OCI-LY1 (cell line): ENCODE results near the gene RNPS1.

Source experiments
- H2AFZ ChIP-seq: fragments of 200-600 bp; sonication (generic), shearing (Covaris generic); 2 replicates; pipeline ENCODE4 v1.6.0; 2014; ENCODE audit warnings: antibody characterized with exemption, mild to moderate bottlenecking, low read length
- H3F3A ChIP-seq: fragments of 200-600 bp; sonication (generic), shearing (Covaris generic); 2 replicates; pipeline ENCODE4 v1.6.0; 2014; ENCODE audit warnings: mild to moderate bottlenecking, antibody characterized with exemption, low read length, moderate library complexity; ENCODE audit not compliant: insufficient read depth
- H3K27ac ChIP-seq: fragments of 200-600 bp; sonication (generic); 2 replicates; pipeline ENCODE4 v1.5.1; 2014; ENCODE audit warnings: low read length, mixed run types, mild to moderate bottlenecking, low read depth; ENCODE audit not compliant: poor library complexity, severe bottlenecking
- H3K27me3 ChIP-seq: fragments of 200-600 bp; sonication (generic); 2 replicates; pipeline ENCODE4 v1.6.0; 2014; ENCODE audit warnings: antibody characterized with exemption, mild to moderate bottlenecking, low read length, moderate library complexity; ENCODE audit not compliant: insufficient read depth
- H3K36me3 ChIP-seq: fragments of 200-600 bp; sonication (generic); 2 replicates; pipeline ENCODE4 v1.6.1; 2014; ENCODE audit warnings: mild to moderate bottlenecking, antibody characterized with exemption, low read length, moderate library complexity, mixed read lengths; ENCODE audit not compliant: insufficient read depth
- H3K4me1 ChIP-seq: fragments of 200-600 bp; sonication (generic); 2 replicates; pipeline ENCODE4 v1.5.1; 2014; ENCODE audit warnings: mild to moderate bottlenecking, low read length, moderate library complexity; ENCODE audit not compliant: insufficient read depth, severe bottlenecking
- H3K4me2 ChIP-seq: fragments of 200-600 bp; sonication (generic), shearing (Covaris generic); 2 replicates; pipeline ENCODE4 v1.6.1; 2014; ENCODE audit warnings: low read length
- H3K4me3 ChIP-seq: fragments of 200-600 bp; sonication (generic); 2 replicates; pipeline ENCODE4 v1.5.1; 2014; ENCODE audit warnings: low read length, low read depth, mild to moderate bottlenecking, mixed read lengths; ENCODE audit not compliant: poor library complexity, severe bottlenecking
- H3K79me2 ChIP-seq: fragments of 200-600 bp; shearing (Covaris generic); 2 replicates; pipeline ENCODE4 v1.6.1; 2016; ENCODE audit warnings: mixed run types, low read length, mixed read lengths; ENCODE audit not compliant: insufficient read depth
- H3K9ac ChIP-seq: fragments of 200-600 bp; sonication (generic), shearing (Covaris generic); 2 replicates; pipeline ENCODE4 v1.6.1; 2014; ENCODE audit warnings: mild to moderate bottlenecking, low read length, mixed read lengths
- H3K9me2 ChIP-seq: fragments of 200-600 bp; sonication (generic), shearing (Covaris generic); 2 replicates; pipeline ENCODE4 v1.6.1; 2014; ENCODE audit warnings: low read depth, mild to moderate bottlenecking, low read length, mixed read lengths
- H3K9me3 ChIP-seq: fragments of 200-600 bp; shearing (Covaris generic); 2 replicates; pipeline ENCODE4 v1.6.1; 2014; ENCODE audit warnings: low read length, mixed read lengths
- H4K20me1 ChIP-seq: fragments of 200-600 bp; sonication (generic), shearing (Covaris generic); 2 replicates; pipeline ENCODE4 v1.6.0; 2016; ENCODE audit warnings: mild to moderate bottlenecking, low read length; ENCODE audit not compliant: insufficient read depth
- CTCF ChIP-seq: fragments of 200-600 bp; sonication (generic), shearing (Covaris generic); IDR thresholded peaks from 2 replicates; pipeline ENCODE4 v1.5.1; 2017; ENCODE audit warnings: mild to moderate bottlenecking, antibody characterized with exemption, low read length, moderate library complexity, mixed read lengths
- EZH2 ChIP-seq: fragments of 200-600 bp; sonication (generic), shearing (Covaris generic); IDR thresholded peaks from 2 replicates; pipeline ENCODE4 v1.8.0; 2017; ENCODE audit warnings: borderline replicate concordance, mixed run types, mild to moderate bottlenecking, antibody characterized with exemption, low read length, moderate library complexity, mixed read lengths

RNPS1 gene

DNA sequence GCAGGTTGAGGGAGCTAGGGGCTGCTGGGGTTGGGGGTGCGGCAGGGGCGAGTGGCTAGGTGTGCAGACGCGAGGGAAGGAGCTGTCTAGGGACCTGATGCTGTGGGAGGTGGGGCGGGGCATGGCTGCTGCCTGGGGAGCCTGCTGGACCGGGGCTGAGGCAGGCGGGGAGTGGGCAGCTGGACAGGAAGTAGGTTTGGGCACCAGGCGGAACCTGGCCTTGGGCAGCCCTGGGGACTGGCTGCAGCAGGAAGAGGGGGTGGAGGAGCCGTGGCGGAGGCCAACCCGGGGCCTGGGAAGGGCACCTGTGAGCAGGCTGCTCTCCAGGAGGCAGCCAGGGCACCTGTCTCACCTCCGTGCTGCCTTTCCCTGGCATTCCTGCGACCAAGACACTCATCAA is 37.5 kb downstream of the RNPS1 start:
- Histone ChIP-seq H3K27ac (no peak overlapping the region), H3K36me3 (peaks cover 73% of the 10 kb centered on the region), H4K20me1 (no peaks in the 10 kb centered on the region), H3F3A (0 out of 2 replicates have a peak, but pooled peaks cover 3% of the 10 kb centered on the region), H3K4me2 (no peak overlapping the region), H3K79me2 (peaks cover 5% of the 10 kb centered on the region), H3K9ac (no peak overlapping the region), H3K4me1 (peaks cover 12% of the 10 kb centered on the region), H3K27me3 (no peaks in the 10 kb centered on the region), H3K4me3 (no peak overlapping the region), H2AFZ (no peak overlapping the region), H3K9me2 (no peaks in the 10 kb centered on the region), H3K9me3 (no peaks in the 10 kb centered on the region)
- TF ChIP-seq CTCF (no peak), EZH2 (no peak)

DNA sequence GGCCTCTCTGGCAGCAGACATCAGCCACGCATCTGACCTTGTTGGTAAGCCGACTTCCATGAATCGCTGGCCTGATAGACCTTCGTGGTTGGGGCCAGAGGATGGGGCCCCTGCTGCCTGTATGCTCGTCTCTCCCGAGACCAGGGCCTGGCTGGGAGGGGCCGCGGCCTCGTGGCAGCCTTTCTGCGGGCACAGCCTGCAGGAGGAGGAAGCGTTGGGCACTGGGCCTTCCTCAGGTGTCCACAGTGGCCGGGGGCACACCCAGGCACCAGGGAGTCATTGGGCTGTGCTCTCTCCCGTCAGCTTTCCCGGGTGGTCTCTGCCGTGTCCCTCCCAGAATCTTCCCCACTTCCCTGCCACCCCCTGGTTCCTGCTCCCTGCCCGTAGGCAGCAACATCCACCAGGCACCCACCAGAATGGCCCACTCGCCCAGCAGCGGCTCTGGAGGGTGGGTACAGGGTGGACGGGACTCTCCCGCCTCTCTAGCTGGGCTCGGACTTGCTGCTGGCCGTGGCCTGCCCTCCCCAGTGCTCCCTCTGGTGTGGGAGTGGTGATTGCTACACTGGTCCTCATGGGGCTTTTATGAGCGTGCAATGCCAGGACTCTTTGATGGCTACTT is 38.2 kb downstream of the RNPS1 start:
- H3K36me3 ChIP-seq, result peaks cover 66% of the 10 kb centered on the region
- peaks cover 19% of the 10 kb centered on the region for H3K4me1 ChIP-seq
- H3K79me2 ChIP-seq, result peaks cover 11% of the 10 kb centered on the region
- no peak overlapping the region for H3K9ac ChIP-seq
- no peak overlapping the region for H3K4me3 ChIP-seq
- H3K27me3 ChIP-seq, result no peaks in the 10 kb centered on the region
- H3K9me2 ChIP-seq, result no peaks in the 10 kb centered on the region
- no peak overlapping the region for H3K4me2 ChIP-seq
- H3F3A ChIP-seq, result 0 out of 2 replicates have a peak, but pooled peaks cover 3% of the 10 kb centered on the region
- H4K20me1 ChIP-seq, result no peaks in the 10 kb centered on the region
- no peaks in the 10 kb centered on the region for H3K9me3 ChIP-seq
- H3K27ac ChIP-seq, result no peak overlapping the region
- H2AFZ ChIP-seq, result no peak overlapping the region
- no peak for TF ChIP-seq CTCF
- no peak for TF ChIP-seq EZH2

- peaks cover 17% of the 10 kb centered on the region for H3K79me2 ChIP-seq
- peaks cover 21% of the 10 kb centered on the region for H3K4me1 ChIP-seq
- no peaks in the 10 kb centered on the region for H3F3A ChIP-seq
- no peak overlapping the region for H3K9ac ChIP-seq
- no peak overlapping the region for H3K27ac ChIP-seq
- H3K27me3 ChIP-seq, result no peaks in the 10 kb centered on the region
- no peaks in the 10 kb centered on the region for H4K20me1 ChIP-seq
- peaks cover 60% of the 10 kb centered on the region for H3K36me3 ChIP-seq
- no peaks in the 10 kb centered on the region for H3K9me2 ChIP-seq
- H3K9me3 ChIP-seq, result no peaks in the 10 kb centered on the region
- H2AFZ ChIP-seq, result no peak overlapping the region
- H3K4me2 ChIP-seq, result no peak overlapping the region
- H3K4me3 ChIP-seq, result no peak overlapping the region
- TF ChIP-seq EZH2, result no peak
- TF ChIP-seq CTCF, result no peak
Measured at GRCh38 chr16:2229091-2229490, 38.8 kb downstream of the RNPS1 start.
